ENCODE measurements around the gene ZDHHC1.
"Not testable (repeated sequence)": the region's sequence is repeated elsewhere in the genome, so short reads cannot be mapped to it uniquely, and the experiment has no call there.

The ZDHHC1 gene

DNA sequence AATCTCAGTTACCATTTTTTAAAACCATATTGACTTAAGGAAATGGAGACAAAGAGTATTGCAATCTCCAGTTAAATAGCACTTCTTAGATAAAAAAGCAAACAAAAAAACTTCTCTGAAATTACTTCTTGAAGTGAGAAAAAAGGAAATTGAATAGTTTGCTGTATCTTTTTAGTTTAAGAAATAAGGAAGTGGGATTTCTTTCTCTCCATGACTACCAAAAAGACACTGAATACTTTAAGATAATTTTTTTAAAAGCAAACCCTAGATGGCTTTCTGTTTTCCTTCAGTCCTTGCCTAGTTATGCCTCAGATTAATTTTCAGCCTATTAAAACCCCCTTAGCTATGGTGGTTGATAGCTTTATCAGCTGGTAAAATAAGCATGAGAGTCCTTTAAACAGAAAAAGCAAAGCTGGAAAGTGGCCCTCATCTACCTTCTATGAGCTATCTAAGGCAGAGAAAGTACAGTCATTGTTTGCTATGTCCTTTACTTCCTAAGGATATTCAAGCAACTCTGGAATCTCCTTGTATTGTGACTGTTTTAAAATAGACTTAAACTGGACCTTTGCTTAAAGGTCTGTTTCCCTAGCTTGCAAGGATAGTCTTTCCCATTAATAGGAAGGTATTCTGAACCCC lies 51.6 kb downstream of the ZDHHC1 start:
- no peak for DNase-seq

DNA sequence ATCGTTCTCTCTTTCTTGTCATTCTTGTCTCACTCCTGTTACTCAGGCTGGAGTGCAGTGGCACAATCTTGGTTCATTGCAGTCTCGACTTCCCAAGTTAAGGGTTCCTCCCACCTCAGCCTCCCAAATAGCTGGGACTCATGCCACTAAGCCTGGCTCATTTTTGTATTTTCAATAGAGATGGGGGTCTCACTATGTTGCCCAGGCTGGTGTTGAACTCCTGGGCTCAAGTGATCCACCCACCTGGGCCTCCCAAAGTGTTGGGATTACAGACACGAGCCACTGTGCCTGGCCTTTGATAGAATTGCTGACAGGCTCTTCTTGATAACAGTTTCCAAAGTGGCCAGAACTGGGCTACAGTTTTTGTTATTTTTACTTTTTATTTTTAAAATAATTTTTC lies 55.2 kb downstream of the ZDHHC1 start:
- no peak for DNase-seq

DNA sequence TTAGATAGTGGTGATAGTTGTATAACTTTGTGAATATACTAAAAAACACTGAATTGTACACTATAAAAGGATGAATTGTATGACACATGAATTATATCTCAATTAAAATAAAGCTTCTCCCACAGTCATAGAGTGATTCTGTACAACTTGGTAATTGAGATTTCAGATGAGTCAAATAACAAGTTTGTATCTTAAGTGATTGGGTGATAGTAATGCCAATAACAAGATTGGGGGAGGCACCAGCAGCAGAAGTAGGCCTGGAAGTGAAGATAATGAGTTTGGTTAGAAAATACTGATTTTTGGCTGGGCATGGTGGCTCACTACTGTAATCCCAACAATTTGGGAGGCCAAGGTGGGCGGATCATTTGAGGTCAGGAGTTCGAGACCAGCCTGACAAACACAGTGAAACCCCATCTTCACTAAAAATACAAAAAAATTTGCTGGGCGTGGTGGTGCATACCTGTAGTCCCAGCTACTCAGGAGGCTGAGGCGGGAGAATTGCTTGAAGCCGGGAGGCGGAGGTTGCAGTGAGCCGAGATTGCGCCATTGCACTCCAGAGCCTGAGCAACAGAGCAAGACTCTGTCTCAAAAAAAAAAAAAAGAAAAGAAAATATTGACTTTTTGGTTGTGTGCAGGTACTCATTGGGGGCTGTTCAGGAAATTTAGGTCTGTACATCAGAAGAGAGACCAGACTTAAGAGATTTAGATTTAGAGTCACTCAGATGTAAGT lies 56.6 kb downstream of the ZDHHC1 start:
- DNase-seq, result not testable (repeated sequence)

DNA sequence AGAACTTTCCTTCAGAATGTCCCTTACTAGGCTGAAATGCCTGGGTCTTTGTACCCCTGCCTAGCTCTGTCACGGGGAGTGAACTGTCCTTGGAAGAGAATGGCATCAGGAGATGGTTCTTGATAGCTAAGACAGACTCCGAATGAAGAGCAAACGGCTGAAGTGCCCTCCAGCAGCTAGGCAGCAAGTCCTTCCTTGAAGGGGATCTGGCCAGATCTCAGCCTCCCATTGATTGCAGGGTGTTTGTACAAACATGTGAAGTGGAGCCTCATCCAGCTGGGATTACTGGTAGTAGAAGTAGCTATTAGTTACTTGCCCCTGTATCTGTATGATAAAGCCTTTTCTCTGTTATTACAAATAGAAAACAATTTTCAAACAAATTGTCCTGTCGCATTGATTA lies 58.7 kb downstream of the ZDHHC1 start:
- DNase-seq, result no peak

DNA sequence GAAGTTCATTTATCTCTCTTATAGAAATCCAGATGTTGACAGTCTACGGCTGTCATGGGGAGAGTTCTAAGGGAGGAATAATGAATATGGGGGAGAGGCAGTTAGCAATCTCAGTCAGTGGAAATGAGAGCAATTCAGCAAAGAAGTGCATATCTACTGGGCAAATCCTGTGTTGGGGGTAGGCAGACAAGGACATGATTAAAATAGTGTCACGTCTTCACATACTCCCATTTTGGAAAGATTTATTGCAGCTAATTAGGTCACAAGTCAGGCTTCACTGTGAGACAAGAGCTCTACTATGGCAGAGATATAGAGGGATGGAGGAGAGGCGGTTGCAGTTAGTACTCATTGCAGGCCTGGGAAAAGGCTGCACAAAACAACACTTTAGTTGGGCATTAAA lies 59.9 kb downstream of the ZDHHC1 start:
- no peak for DNase-seq

DNA sequence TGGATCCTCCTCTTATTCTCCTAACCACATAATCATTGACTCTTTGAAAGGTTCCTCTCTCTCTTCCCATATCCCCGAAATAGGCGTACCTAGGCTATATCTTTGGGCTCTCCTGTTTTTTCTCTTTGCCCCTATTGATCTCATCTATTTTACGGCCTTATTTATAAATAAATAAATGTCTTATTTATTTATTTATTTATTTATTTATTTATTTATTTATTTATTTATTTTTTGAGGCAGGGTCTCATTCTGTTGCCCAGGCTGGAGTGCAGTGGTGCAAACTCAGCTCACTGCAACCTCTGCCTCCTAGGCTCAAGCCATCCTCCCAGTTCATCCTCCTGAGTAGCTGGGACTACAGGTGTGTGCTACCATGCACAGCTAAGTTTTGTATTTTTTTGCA lies 63.8 kb downstream of the ZDHHC1 start:
- not testable (repeated sequence) for DNase-seq

DNA sequence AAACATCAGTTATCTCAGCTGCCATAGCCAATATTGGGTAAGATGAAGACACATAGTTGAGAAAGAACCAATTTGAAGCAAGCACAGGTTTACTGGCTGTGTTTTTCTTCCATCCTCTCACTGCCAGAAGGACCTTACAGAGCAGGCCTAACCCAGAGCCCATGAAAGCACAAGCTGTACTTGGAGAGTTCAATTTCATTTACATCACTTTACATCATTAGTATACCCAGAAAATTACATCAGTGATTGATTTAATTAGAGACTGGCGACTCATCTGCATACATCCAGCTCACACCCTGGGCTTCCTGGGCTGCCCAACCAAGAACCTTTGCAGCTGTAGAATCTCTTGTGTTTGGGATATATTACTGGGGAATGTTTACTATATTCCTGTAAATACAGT lies 66.0 kb downstream of the ZDHHC1 start:
- DNase-seq, result no peak

DNA sequence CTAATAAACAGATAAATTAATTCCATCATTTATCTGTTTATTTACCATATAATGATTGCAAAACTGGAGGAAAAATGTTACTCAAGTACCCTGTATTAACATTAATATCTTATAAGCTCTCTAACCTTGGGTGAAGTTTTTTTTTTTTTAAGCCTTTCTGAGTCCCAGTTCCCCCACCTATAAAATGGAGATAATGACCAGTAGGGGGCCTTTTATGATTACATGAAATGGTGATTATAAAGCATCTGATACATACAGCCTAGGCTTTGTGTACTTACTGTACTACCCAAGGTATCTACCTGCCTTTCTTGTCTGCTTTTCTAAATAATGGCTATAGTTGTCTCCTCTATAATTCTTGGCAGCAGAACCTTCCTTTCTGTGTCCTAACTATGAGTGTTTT lies 67.1 kb downstream of the ZDHHC1 start:
- DNase-seq, result no peak

DNA sequence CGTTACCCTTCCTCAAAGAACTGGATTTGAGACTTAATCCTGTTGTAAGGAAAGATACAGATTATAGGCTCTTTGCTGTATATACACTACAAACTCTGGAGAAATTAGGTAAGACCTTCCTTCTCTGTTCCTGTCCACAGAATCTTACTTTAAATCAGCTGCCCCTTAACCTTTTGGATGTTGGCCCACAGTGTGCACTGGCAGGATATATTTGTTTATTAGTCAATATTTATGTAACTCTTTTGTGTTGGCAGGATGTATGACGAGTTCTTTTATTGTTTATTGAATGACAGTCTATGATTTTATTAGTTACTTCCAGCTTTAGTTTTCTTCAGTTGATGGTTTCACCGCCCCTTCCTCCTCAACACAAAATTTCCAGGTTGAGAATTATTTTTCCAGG lies 69.9 kb downstream of the ZDHHC1 start:
- DNase-seq, result no peak

DNA sequence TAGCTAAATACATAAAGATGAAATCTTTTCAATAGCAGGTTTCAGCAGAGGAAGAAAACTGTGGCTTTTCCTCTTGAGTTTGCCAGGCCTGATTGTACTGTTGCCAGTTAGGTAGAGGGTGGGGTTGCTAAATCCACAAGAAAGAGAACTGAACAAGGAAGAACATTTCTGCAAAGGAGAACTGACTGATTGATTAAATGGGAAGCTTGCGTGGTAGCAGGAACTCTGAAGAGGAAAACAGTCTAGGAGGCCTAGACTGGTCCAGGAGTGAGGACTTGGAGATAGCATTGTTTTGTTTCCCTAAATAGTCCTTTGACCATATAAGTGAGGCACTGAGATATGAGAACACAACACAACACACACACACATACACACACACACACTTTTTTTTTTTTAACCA lies 70.9 kb downstream of the ZDHHC1 start:
- no peak for DNase-seq

All from hypothalamus (tissue), 51 donors.